Tibial nerve (tissue), 4 donors: Measurements from ENCODE around the gene FAM204A. TPM values are rescaled to one million over a fixed set of nuclear protein-coding genes. Genes with fewer than 3 reads are reported as not detected.

Experiments used
- DNase-seq, 2 donors: peaks; one replicate each; pipeline ENCODE4 v3.0.0-alpha.2; 2019; ENCODE audit warnings: low spot score in 2 of 2
- H3K27ac ChIP-seq, 4 donors: fragments of 200-600 bp; sonication (generic) in 3 of 4; one replicate each; pipeline ENCODE4 v1.5.1; 2017 to 2019; ENCODE audit warnings: mild to moderate bottlenecking in 1 of 4
- H3K27me3 ChIP-seq, 2 donors: fragments of 200-600 bp; sonication (generic) in 1 of 2; one replicate each; pipeline versions ENCODE4 v1.5.1 to v1.6.0; 2017 to 2019
- H3K36me3 ChIP-seq, 3 donors: fragments of 200-600 bp; sonication (generic); one replicate each; pipeline ENCODE4 v1.5.1; 2018 to 2019
- H3K4me1 ChIP-seq, 4 donors: fragments of 200-600 bp; sonication (generic) in 3 of 4; one replicate each; pipeline ENCODE4 v1.5.1; 2017 to 2019
- H3K4me3 ChIP-seq, 4 donors: fragments of 200-600 bp; sonication (generic) in 3 of 4; one replicate each; pipeline ENCODE4 v1.5.1; 2017 to 2019; ENCODE audit warnings: mild to moderate bottlenecking in 1 of 4, moderate library complexity in 1 of 4
- H3K9me3 ChIP-seq, 4 donors: fragments of 200-600 bp; sonication (generic) in 3 of 4; one replicate each; pipeline ENCODE4 v1.5.1; 2017 to 2019
- CTCF ChIP-seq, 5 experiments: fragments of 200-600 bp in 3 of 5; fragments of 450-650 bp in 2 of 5; sonication (generic) in 3 of 5; IDR thresholded peaks; one replicate each; pipeline ENCODE4 v1.5.1; 2016 to 2019; ENCODE audit warnings: antibody characterized with exemption in 5 of 5, mild to moderate bottlenecking in 3 of 5, moderate library complexity in 2 of 5
- EP300 ChIP-seq, 2 donors: sonication (generic); formaldehyde crosslinking; IDR thresholded peaks; one replicate each; pipeline ENCODE4 v1.6.1; 2017; ENCODE audit warnings: antibody characterized with exemption in 2 of 2, mild to moderate bottlenecking in 1 of 2
- POLR2A ChIP-seq, 2 donors: fragments of 450-650 bp; IDR thresholded peaks; one replicate each; pipeline ENCODE4 v1.6.1; 2017; ENCODE audit warnings: antibody characterized with exemption in 2 of 2, mild to moderate bottlenecking in 2 of 2, moderate library complexity in 2 of 2
- WGBS, 2 donors: methylation state at CpG; one replicate each; pipeline ENCODE4 v1.1.5; 2018; 5-methylcytosine and 5-hydroxymethylcytosine counted together
- total RNA-seq, 4 donors: library from RNA; depleted of rRNA; stranded (reverse); fragments of >200 nt; gene quantifications; one replicate each; pipeline ENCODE4 v1.1.0, GENCODE V29; 2016

FAM204A gene
- total RNA-seq, 4 donors from 2014 or later = 38.4 to 59.7 (median 39.5) TPM

- H3K36me3 ChIP-seq = no peaks in the 10 kb centered on the region
- no peak for DNase-seq
- 24% methylated on average over 4 of the region's 4 CpGs for WGBS, 2 donors
Observed at GRCh38 chr10:118259288-118259906, 82.7 kb downstream of the FAM204A start.

DNA sequence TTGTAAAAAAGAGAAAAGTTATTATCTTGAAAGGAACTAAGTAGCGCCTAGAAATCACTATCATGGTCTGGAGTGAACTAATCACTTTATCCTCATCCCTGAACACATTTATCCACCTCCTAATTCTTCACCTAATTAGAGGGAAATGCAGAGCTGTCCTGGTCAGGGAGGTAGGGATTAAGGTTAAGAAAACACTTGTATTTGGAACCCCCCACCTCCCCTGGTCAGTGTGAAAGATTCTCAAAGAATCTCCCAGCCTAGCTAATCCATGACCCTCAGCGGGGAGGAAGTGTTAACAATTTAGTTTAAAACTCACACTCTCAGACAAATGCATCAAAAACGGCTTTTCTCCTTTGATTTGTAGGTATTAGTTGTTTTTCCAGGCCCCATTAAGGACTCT, 83.8 kb downstream of the FAM204A start:
- Histone ChIP-seq H3K36me3 (no peaks in the 10 kb centered on the region), H3K4me3 (no peak overlapping the region), H3K9me3 (no peaks in the 10 kb centered on the region), H3K27me3 (peaks cover 0 to 7% of the 10 kb centered on the region in 2 donors), H3K4me1 (no peaks in the 10 kb centered on the region), H3K27ac (no peak overlapping the region)
- TF ChIP-seq POLR2A (IDR thresholded peaks at IDR 0.05) (no peak), CTCF (IDR thresholded peaks at IDR 0.05) (no peak), EP300 (IDR thresholded peaks at IDR 0.05) (no peak)
- DNase-seq = no peak
- WGBS, 2 donors = 63 to 70% methylated on average over 3 of the region's 3 CpGs

More at GRCh38 chr10:118259288-118259906, 82.7 kb downstream of the FAM204A start:
- Histone ChIP-seq H3K27ac (no peak overlapping the region), H3K27me3 (peaks cover 0 to 1% of the 10 kb centered on the region in 2 donors), H3K4me1 (no peaks in the 10 kb centered on the region), H3K9me3 (no peaks in the 10 kb centered on the region), H3K4me3 (no peak overlapping the region)
- TF ChIP-seq CTCF (IDR thresholded peaks at IDR 0.05) = peak in 2 of 5 experiments; percentile 32 to 36
- no peak for TF ChIP-seq EP300 (IDR thresholded peaks at IDR 0.05)

DNA sequence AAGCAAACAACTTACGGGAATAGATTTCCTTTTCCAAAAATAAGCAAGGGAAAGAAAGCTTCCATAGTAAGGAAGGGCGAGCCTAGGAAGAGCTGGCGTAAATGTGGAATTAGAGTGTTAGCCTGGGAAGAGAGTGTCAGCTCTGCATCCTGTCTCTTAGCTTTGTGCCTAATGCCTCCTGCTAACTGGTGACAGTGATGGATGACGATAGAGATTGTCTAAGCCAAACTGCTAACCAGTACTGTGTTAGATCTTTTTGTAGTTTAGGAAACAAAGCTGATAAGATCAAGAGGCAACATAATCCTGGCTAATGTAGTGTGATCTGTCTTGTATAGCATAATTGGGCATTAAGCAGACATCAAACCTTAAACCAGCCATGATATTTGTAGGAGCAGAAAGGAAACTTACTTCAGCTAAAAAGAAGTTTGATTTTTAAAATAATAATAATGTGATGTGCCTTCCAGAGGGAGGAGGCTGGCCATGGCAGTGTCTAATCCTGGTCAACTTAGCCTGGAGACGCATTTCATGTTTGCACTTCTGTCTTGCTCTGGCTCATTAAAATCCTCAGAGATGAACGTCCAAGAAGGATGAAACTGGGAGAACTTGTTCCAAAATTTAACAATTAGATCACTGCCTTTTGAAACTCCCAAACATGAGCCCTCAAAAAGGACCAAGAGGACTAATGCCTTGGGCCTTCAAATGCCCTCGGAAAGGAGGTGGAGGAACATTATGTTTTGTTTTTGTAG, 85.1 kb downstream of the FAM204A start:
- Histone ChIP-seq H3K27me3 (peaks cover 0 to 11% of the 10 kb centered on the region in 2 donors), H3K36me3 (no peaks in the 10 kb centered on the region), H3K4me3 (no peak overlapping the region), H3K4me1 (no peaks in the 10 kb centered on the region), H3K27ac (no peak overlapping the region), H3K9me3 (no peaks in the 10 kb centered on the region)
- 54 to 61% methylated on average over 7 of the region's 7 CpGs for WGBS, 2 donors
- TF ChIP-seq POLR2A (IDR thresholded peaks at IDR 0.05) (no peak), EP300 (IDR thresholded peaks at IDR 0.05) (no peak), CTCF (IDR thresholded peaks at IDR 0.05) (no peak)
- DNase-seq = no peak

DNA sequence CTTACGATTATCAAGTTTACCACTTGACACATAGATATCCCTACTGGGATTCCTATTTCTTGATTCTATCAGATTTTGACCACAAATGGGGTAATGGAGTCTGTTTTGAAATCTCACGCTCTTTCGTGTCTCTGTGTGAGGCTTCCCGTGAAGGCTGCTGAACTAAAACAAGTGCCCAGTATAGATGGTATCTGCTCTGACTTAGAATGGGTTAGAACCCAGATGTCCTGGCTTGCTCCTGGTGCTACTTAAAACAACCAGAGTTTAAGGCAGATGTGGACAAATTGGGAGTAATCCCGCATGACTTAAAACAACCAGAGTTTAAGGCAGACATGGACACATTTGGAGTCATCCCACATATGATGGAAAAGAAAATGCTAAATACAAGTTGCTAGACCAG, 85.9 kb downstream of the FAM204A start:
- H3K36me3 ChIP-seq = no peaks in the 10 kb centered on the region
- no peaks in the 10 kb centered on the region for H3K9me3 ChIP-seq
- no peak overlapping the region for H3K4me3 ChIP-seq
- peaks cover 0 to 12% of the 10 kb centered on the region in 2 donors for H3K27me3 ChIP-seq
- H3K27ac ChIP-seq = no peak overlapping the region
- H3K4me1 ChIP-seq = no peaks in the 10 kb centered on the region
- TF ChIP-seq EP300 (IDR thresholded peaks at IDR 0.05) (no peak), POLR2A (IDR thresholded peaks at IDR 0.05) (no peak), CTCF (IDR thresholded peaks at IDR 0.05) (no peak)
- WGBS, 2 donors = 77 to 82% methylated on average over 5 of the region's 5 CpGs
- DNase-seq = no peak

- Histone ChIP-seq H3K27me3 (peaks cover 0 to 12% of the 10 kb centered on the region in 2 donors), H3K36me3 (no peaks in the 10 kb centered on the region), H3K4me3 (no peak overlapping the region), H3K9me3 (no peaks in the 10 kb centered on the region), H3K4me1 (no peaks in the 10 kb centered on the region), H3K27ac (no peak overlapping the region)
- no peak for TF ChIP-seq EP300 (IDR thresholded peaks at IDR 0.05)
- no peak for TF ChIP-seq CTCF (IDR thresholded peaks at IDR 0.05)
- TF ChIP-seq POLR2A (IDR thresholded peaks at IDR 0.05) = no peak
- 81% methylated on average over 8 of the region's 8 CpGs for WGBS, 2 donors
- DNase-seq = no peak
Observed at GRCh38 chr10:118255355-118255754, 86.8 kb downstream of the FAM204A start.
